Transverse colon (tissue), 4 donors: ENCODE results near the gene HEXA.

ENCODE experiments used
- POLR2A ChIP-seq: fragments of 450-650 bp; IDR thresholded peaks from one replicate; pipeline ENCODE4 v1.6.1; 2016; ENCODE audit warnings: antibody characterized with exemption, mild to moderate bottlenecking, moderate library complexity
- POLR2AphosphoS5 ChIP-seq, 3 donors: sonication (generic); formaldehyde crosslinking; IDR thresholded peaks; one replicate each; pipeline ENCODE4 v1.6.1; 2016; ENCODE audit warnings: antibody characterized with exemption in 3 of 3
- TF ChIP-seq, protein P1 (sequence below), 5 experiments: fragments of 200-600 bp in 3 of 5; fragments of 450-650 bp in 2 of 5; sonication (generic) in 3 of 5; IDR thresholded peaks; 1 replicate in 2 of 5; 2 replicates in 3 of 5; pipeline ENCODE4 v1.5.1; 2016 to 2017; ENCODE audit warnings: antibody characterized with exemption in 5 of 5, inconsistent platforms in 3 of 5, mild to moderate bottlenecking in 2 of 5, moderate library complexity in 1 of 5

DNA sequence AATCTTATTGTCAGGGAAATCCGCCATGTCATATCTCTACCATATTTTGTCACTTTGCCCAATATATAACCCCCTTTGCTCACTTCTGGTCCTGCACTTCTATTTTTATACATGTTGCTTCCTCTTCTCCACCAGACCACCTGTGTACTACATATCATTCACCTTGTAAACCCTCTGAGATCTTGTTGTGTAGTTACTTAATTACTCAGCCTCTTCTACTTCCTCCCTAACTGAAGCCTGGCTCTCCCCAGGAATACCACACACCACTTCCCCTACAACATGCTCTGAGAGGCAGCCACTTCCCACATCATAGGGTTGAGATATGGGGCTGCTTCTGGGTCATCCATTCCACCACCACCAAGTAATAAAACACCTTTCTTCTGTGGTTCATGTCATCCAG, 10.0 kb downstream of the HEXA start:
- TF ChIP-seq, protein P1, sequence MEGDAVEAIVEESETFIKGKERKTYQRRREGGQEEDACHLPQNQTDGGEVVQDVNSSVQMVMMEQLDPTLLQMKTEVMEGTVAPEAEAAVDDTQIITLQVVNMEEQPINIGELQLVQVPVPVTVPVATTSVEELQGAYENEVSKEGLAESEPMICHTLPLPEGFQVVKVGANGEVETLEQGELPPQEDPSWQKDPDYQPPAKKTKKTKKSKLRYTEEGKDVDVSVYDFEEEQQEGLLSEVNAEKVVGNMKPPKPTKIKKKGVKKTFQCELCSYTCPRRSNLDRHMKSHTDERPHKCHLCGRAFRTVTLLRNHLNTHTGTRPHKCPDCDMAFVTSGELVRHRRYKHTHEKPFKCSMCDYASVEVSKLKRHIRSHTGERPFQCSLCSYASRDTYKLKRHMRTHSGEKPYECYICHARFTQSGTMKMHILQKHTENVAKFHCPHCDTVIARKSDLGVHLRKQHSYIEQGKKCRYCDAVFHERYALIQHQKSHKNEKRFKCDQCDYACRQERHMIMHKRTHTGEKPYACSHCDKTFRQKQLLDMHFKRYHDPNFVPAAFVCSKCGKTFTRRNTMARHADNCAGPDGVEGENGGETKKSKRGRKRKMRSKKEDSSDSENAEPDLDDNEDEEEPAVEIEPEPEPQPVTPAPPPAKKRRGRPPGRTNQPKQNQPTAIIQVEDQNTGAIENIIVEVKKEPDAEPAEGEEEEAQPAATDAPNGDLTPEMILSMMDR (IDR thresholded peaks at IDR 0.05) = no peak
- TF ChIP-seq POLR2AphosphoS5 (IDR thresholded peaks at IDR 0.05) = no peak
- TF ChIP-seq POLR2A = no peak
